Measurements from ENCODE around the gene FARS2. TPM values are rescaled to one million over a fixed set of nuclear protein-coding genes. Genes with fewer than 3 reads are reported as not detected.

The FARS2 gene
- total RNA-seq, 2 experiments from 2014 or later, result 22.0 to 23.8 TPM

GRCh38 chr6:5439749-5440148 is 178.4 kb downstream of the FARS2 start:
- POLR2A ChIA-PET, result no interaction called here
- CTCF ChIA-PET, result no interaction called here

- ChIA-PET POLR2A (no interaction called here), CTCF (no interaction called here)
Observed at GRCh38 chr6:5442319-5442718, 181.0 kb downstream of the FARS2 start.

DNA sequence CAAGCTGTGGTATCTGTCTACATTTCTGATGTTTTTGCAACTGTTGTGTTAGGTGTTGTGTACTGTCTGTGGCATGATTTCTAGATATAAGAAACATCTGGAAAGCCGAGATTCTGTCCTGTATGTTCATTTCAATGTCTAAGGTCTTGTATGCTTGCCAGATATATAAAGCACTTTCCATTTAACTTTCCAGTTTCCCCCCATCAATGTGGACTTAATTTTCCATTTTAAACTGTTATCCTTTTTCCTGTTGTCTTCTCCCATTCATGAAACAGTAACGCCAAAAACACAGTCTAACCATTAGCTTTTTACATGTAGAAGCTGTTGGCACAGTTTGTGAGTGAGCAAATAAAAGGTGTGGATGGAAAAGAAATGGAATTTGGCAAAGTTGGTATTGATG is 181.6 kb downstream of the FARS2 start:
- CTCF ChIA-PET, result no interaction called here
- POLR2A ChIA-PET, result no interaction called here

DNA sequence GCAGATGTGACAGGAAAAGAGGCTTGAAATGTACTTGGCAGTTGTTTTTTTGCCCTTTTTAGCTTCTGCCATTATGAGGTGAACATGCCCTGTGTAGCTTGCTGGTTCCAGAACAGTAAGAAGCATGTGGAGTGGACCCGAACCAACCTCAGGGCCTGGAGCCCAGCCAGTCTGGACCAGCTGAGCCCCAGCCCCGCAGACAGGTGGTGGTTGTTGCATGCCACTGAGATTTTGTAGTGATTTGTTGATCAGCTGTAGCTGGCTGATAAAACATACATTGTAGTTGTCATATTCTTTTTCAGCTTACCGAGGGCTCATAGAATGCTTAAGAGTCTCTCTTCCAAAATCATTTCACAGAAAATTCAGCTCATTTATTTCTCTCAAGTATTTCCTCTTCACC is 182.2 kb downstream of the FARS2 start:
- CTCF ChIA-PET, result no interaction called here
- POLR2A ChIA-PET, result no interaction called here

DNA sequence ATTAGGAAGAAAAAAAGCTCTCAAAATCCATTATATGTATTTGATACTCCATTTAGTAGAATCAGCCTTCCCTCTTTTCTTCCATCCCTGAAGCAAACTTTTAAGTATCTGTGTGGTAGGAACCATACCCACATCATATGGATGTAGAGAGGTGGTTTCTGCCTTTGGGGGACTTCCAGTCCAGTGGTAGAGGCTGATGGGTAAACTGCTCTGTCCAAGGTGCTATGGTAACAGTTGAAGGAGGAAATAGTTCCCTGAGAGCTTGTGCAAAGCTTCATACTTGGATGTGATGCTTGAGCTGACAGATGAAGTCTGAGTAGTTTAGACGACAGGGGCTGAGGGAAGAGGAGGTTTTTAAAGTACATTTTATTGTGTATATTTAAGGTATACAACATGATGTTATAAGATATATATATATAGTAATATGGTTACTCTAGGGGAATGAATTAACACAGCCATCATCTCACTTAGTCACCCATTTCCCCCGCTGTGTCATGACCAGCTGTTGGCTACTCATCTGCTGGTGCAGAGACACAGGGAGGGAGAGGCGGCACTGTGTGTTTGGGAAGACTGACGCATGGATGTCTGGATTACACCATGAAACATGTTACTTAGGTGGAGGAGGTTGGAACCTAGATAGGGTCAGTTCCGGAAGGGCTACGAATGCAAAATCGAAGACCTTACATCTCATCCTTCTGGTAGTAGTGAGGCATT is 185.2 kb downstream of the FARS2 start:
- ChIA-PET POLR2A (no interaction called here), CTCF (no interaction called here)

DNA sequence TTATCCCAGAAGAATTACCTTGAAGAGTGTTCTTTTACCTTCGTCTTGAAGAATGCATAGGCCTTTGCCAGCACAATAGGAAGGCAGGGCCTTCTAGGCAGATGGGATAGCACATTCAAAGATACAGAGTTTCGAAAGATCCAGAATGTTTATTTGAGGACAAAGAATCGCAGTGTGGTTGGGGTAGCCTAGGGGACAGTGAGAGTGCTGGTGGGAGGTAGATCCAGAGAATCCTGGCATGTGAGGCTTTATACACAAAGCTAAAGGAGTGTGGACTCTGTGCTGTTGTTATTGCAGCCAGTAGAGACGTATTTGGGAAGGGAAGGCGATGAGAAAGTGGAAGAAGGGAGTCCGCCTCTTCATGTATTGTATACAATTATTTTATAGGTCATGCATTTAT is 186.6 kb downstream of the FARS2 start:
- CTCF ChIA-PET, result no interaction called here
- POLR2A ChIA-PET, result no interaction called here

DNA sequence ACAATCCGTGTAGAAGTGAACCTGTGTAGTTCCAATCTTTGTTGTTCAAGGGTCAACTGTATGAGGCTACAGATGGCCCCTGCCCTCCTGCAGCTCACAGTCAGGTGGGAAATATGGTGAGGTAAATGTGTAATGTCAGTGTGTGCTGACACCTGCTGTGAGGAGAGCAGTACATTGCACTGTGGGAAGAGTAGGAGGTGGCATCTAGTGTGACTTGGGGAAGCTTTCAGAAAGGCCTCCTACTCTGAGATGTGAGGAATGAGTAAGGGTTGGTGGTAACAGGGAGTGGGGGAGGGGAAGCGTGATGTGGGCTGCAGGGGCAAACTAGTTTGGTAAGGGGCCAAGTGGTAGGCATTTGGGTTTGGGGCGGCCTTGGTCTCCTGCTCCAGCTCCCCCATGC is 188.8 kb downstream of the FARS2 start:
- ChIA-PET CTCF (no interaction called here), POLR2A (no interaction called here)

DNA sequence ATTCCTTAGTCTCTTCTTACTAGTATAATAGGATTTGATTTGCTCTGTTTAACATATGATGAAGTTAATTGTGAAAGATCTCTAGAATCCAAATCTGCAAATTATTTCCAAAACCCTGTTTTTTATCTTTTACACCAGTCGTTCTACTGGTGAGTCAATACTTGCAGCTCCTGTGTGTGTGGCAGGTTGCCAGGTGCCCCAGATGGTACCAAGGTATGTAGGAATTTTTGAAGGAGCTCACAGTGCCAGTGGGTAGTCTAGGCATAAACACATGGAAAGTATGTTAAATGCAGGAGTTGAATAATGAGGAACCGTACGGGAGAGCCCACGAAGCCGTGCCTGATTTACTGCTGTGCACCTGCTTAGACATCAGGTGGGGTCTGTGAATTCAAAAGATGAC is 192.2 kb downstream of the FARS2 start:
- ChIA-PET POLR2A (no interaction called here), CTCF (interaction anchor here (0.5 kb wide), 1 partner anchor 1061 kb away, joined by 3 read pairs; no protein-coding TSS in a partner anchor)

- ChIA-PET CTCF (no interaction called here), POLR2A (no interaction called here)
Observed at GRCh38 chr6:5455142-5455541, 193.8 kb downstream of the FARS2 start.

DNA sequence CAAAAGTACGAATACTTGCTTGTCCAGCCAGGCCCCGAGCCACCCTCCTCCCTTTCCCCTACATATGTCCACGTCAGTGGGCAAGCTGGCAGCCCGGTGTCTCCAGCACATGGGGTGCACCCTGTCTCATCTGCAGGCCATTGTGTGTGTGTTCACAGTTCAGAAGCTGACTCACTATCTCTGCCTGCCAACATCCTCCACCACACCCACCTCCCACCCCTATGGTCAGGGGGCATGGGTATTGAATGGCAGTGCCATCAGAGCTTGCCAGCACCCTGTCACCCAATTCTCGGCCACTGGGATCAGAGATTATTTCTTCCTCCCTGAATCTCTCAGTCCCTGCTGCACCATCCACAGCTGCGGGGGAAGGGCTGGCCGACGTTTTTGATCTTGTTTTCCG is 195.7 kb downstream of the FARS2 start:
- ChIA-PET POLR2A (no interaction called here), CTCF (no interaction called here)

DNA sequence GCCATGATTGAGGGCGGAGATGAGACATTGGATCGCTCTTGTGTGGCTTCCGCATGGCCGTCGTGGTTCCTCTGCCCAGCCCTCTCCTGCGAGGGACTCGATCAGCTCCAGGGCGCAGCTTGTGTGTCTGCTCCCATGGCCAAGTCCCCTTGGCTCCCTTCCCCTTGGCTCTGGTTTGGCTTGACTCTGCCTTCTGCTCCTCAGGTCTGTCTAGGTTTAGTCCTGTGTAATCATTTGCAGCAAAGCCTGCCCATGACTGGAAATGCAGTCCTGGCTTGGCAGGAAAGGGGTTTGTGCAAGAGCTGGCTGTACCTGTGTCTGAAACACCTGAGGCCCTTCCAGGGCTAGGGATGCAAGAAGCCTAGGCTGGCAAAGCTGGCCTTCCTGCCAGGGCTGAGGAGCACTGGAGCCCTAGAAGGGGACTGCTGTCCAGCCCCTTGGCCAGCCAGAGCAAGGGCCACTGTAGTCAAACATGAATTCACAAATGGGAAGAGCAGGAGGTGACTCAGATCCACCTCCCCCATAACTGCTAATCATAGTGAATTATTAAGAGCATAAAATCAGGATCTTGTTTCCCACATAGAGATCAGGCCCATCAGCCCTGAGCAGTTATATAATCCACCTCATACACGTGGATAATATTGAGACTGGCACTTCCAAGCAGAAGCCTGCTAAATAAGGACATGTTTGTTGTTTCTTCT is 196.8 kb downstream of the FARS2 start:
- ChIA-PET POLR2A (no interaction called here), CTCF (no interaction called here)

DNA sequence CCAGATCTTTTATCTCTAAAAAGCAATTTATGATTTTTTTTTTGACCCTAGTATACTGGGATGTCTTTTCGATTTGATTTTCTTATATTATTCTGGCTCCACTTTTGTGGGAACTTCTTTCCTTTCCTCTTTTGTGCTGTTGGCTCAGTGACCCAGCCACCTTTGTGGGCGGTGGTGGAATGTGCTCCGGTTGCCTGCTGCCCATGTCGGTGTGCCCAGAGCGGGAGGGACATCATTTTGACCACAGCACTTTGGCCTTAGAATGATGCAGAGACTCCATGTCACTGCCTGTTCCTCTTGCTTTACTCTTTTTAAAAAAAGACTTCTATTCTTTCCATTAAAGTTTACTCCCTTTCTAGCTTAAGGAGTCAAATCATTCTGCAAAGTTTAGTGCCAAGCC is 198.0 kb downstream of the FARS2 start:
- ChIA-PET POLR2A (no interaction called here), CTCF (no interaction called here)

DNA sequence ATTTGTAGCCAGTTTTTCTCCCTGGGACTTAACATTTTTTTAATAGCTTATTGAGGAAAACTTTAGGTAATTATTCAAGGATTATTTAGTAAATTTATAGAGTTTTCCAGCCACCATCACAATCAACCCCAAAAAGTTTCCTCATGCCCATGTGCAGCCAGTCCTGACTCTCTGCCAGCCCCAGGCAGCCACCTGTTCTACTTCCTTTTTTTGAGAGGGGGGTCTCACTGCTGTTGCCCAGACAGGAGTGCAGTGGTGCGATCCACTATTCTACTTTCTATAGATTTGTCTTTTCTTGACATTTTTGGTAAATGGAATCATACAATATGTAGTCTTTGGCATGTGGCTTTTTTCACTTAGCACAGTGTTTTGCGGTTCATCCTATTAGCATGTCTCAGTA is 200.1 kb downstream of the FARS2 start:
- ChIA-PET POLR2A (no interaction called here), CTCF (no interaction called here)

DNA sequence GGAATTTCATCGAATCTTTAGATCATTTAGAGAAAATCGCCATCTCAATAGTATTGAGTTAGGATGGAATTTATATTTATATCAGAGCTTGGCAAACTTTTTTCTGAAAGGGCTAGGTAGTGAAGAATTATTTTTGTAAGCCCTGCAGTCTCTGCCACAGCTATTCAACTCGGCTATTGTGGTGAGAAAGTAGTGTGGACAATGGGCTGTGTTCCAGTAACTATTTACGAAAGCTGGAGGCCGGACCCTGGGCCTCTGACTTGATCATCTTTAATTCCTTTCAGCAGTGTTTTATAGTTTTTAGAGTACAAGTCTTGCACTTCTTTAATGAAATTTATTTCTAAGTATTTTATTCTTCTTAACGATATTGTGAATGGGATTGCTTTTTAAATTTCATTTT is 201.5 kb downstream of the FARS2 start:
- CTCF ChIA-PET, result no interaction called here
- POLR2A ChIA-PET, result no interaction called here

- CTCF ChIA-PET, result no interaction called here
- POLR2A ChIA-PET, result no interaction called here
Observed at GRCh38 chr6:5463690-5464089, 202.4 kb downstream of the FARS2 start.

DNA sequence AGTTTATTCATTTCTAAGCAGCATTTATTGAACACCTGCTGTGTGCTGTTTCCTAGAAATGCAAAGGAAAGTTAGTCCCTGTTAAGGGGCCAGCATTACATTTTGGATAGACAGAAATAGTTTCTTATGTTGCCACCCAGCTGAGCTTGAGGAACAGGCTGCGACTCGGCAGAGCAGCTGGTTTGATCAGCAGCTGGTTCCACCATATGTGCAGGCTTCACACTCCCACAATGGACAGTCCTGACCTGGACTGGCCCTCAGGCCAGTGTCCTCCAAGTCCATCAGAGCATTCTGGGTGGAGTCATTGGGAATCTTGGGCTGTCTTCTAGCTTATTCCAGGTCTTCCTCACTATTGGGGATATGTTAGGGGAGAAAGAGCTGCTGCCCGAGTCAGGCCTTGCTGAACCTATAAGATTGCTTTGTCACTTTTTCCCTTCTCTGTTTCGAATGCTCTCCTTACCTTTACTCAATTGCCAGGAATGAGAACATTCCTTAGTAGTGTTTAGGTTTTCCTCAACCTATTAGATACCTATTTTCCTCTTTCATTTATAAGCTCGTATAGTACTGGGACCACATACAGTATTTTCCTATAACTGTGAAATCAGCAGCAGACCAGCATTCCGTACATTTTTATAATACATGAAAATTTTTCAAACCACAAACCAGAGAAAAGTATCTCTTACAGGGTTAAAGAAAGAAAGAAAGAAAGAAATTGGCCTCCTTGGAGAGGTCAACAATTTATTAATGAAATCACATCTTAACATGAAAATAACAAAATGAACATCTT is 203.0 kb downstream of the FARS2 start:
- ChIA-PET CTCF (no interaction called here), POLR2A (no interaction called here)

- POLR2A ChIA-PET, result no interaction called here
- CTCF ChIA-PET, result no interaction called here
Observed at GRCh38 chr6:5466281-5467136, 205.2 kb downstream of the FARS2 start.

- CTCF ChIA-PET, result no interaction called here
Observed at GRCh38 chr6:5468586-5468985, 207.3 kb downstream of the FARS2 start.

GRCh38 chr6:5469101-5469846 is 208.0 kb downstream of the FARS2 start:
- ChIA-PET CTCF (no interaction called here), POLR2A (no interaction called here)

More at GRCh38 chr6:5468586-5468985, 207.3 kb downstream of the FARS2 start:
- POLR2A ChIA-PET, result no interaction called here

DNA sequence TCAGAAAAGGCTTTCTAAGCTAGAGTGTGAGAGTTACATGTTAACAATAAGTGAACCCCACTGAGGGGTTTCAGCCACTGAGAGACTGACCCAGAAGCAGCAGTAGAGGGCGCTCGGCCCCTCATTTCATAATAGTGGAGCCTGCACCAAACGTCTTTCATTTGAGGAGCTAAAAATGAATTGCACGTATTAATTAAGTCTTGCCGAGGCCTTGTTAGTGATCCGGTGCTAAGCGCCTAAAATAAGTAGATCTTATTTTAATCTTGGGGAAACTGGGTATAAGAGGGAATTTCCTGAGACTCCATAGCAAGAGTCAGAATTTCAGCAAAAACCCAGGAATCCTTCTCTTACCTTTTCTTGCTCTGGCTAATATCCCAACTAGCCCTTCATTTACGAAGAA is 209.7 kb downstream of the FARS2 start:
- POLR2A ChIA-PET, result no interaction called here

More for the DNA sequence above, 209.7 kb downstream of the FARS2 start:
- CTCF ChIA-PET, result interaction anchor here (0.7 to 1.0 kb wide), 4 partner anchors 46 to 659 kb away, joined by 3 read pairs; no protein-coding TSS in a partner anchor
